ENCODE measurements around the gene KIAA0232. TPM values are rescaled to one million over a fixed set of nuclear protein-coding genes. Genes with fewer than 3 reads are reported as not detected.

KIAA0232 gene
- total and polyA plus RNA-seq, 10 donors: 3.2 to 50.6 (median 34.5) TPM

GRCh38 chr4:6881908-6882307 is 99.4 kb downstream of the KIAA0232 start:
- TF ChIP-seq CTCF (IDR thresholded peaks at IDR 0.05 in 8 of 11, conservative IDR thresholded peaks at IDR 0.05 in 3 of 11): no peak
- peak in 1 of 3 donors; percentile 33 for TF ChIP-seq POLR2AphosphoS5 (IDR thresholded peaks at IDR 0.05)
- peaks cover 9 to 20% (median 14%) of the 10 kb centered on the region in 6 donors for H3K4me1 ChIP-seq
- H3K27ac ChIP-seq: no peak overlapping the region
- H3K36me3 ChIP-seq: peaks cover 3 to 74% (median 52%) of the 10 kb centered on the region in 6 donors
- DNase-seq: no peak
- no peaks in the 10 kb centered on the region for H3K9me3 ChIP-seq
- H3K27me3 ChIP-seq (replicated peaks in 1 of 7): no peaks in the 10 kb centered on the region
- intact Hi-C loops (cut with DNase I; ENCODE audit: low total_unique reads): no loop called here
- 90 to 97% (median 93%) methylated on average over 16 of the region's 16 CpGs for WGBS, 5 donors
- no peak overlapping the region for H3K4me3 ChIP-seq

DNA sequence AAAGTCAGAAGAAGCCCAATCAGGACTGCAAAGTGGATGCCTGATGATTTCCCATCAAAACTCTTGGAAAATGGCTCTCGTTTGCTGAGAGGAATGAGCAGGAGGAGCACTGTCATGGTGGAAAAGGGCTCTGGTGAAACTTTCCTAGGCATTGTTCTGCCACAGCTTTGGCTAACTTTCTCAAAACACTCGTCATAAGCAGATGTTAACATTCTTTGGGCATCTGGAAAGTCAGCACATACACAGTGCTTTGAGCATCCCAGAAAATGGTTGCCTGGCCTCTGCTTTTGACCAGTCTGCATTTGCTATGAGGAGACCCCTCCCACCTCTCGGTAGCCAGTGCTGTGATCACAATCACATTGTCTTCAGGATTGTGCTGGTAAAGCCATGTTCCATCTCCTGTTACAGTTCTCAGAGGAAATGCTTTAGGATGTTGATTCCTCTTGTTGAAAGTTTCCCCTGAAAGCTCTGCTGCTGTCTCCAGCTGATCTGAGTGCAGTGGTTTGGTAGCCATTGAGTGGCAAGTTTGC is 101.9 kb downstream of the KIAA0232 start:
- Histone ChIP-seq H3K4me3 (no peak overlapping the region), H3K27me3 (replicated peaks in 1 of 7) (no peaks in the 10 kb centered on the region), H3K27ac (no peak overlapping the region), H3K4me1 (peaks cover 21 to 42% (median 35%) of the 10 kb centered on the region in 6 donors), H3K9me3 (no peaks in the 10 kb centered on the region), H3K36me3 (peaks cover 3 to 49% (median 32%) of the 10 kb centered on the region in 6 donors)
- 87 to 95% (median 91%) methylated on average over 3 of the region's 3 CpGs for WGBS, 5 donors
- intact Hi-C loops (cut with DNase I; ENCODE audit: low total_unique reads): no loop called here
- TF ChIP-seq POLR2A (IDR thresholded peaks at IDR 0.05) (no peak), POLR2AphosphoS5 (IDR thresholded peaks at IDR 0.05) (peak in 1 of 3 donors; percentile 7), CTCF (IDR thresholded peaks at IDR 0.05 in 8 of 11, conservative IDR thresholded peaks at IDR 0.05 in 3 of 11) (no peak)
- no peak for DNase-seq

DNA sequence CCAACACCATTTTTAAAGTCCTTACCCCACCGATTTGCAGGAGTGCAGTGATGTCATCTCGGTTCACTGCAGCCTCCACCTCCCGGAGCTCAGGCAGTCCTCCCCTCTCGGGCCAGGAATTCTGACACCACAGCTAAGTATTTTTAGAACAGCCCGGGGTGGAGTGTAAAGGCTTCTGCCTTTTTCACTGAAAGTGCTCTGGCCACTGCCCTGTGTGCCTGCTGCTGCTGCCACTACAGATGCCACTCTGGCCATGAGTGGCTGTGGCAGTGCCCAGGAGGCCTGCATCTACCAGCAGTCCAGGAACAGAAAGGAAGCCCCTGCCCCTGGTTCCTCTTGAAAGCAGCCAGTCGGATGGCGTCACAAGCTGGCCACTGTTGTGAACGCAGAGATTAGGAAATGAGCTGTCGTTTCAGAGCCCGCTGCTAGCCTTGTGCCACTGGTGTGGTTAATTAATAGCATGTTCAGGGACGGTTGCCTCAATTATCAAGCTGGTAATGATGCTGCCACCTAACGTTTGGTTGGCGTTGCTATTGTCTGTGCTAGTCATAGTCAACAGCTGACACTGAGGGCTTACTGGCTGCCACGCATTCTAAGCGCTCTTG is 103.5 kb downstream of the KIAA0232 start:
- Histone ChIP-seq H3K27ac (peak overlapping the region; percentile 12 to 87 (median 70)), H3K27me3 (replicated peaks in 1 of 7) (no peaks in the 10 kb centered on the region), H3K9me3 (peaks cover 0 to 14% (median 8%) of the 10 kb centered on the region in 8 donors), H3K36me3 (peaks cover 3 to 36% (median 21%) of the 10 kb centered on the region in 6 donors), H3K4me1 (peaks cover 21 to 53% (median 36%) of the 10 kb centered on the region in 6 donors), H3K4me3 (no peak overlapping the region)
- TF ChIP-seq CTCF (IDR thresholded peaks at IDR 0.05 in 8 of 11, conservative IDR thresholded peaks at IDR 0.05 in 3 of 11) (peak in 7 of 11 experiments; percentile 17 to 57 (median 47)), POLR2AphosphoS5 (IDR thresholded peaks at IDR 0.05) (peak; percentile 61 to 79 (median 61)), POLR2A (IDR thresholded peaks at IDR 0.05) (no peak)
- peak; percentile 89 for DNase-seq
- WGBS, 5 donors: 30 to 46% (median 39%) methylated on average over 12 to 15 of the region's 15 CpGs
- intact Hi-C loops (cut with DNase I; ENCODE audit: low total_unique reads): no loop called here

DNA sequence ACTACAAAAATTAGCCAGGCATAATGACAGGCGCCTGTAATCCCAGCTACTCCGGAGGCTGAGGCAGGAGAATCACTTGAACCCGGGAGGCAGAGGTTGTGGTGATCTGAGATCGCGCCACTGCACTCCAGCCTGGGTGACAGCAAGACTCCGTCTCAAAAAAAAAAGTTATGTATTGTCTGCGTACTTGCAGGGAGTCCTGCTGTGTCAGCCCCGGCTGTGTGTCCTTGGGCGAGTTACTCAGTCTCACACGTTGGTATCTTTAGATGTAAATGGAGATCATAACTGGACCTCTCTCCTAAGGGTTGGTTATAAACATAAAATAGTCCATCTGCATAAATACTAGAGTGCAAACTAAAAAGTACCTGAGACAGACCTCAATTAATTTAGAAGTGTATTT is 104.4 kb downstream of the KIAA0232 start:
- intact Hi-C loops (cut with DNase I; ENCODE audit: low total_unique reads): no loop called here
- DNase-seq: no peak
- Histone ChIP-seq H3K4me3 (no peak overlapping the region), H3K4me1 (peaks cover 25 to 61% (median 44%) of the 10 kb centered on the region in 6 donors), H3K36me3 (peaks cover 0 to 28% (median 14%) of the 10 kb centered on the region in 6 donors), H3K27ac (peak overlapping the region in 7 of 8 donors; percentile 12 to 87 (median 77)), H3K9me3 (peaks cover 0 to 15% (median 9%) of the 10 kb centered on the region in 8 donors), H3K27me3 (replicated peaks in 1 of 7) (no peaks in the 10 kb centered on the region)
- TF ChIP-seq CTCF (IDR thresholded peaks at IDR 0.05 in 8 of 11, conservative IDR thresholded peaks at IDR 0.05 in 3 of 11): no peak
- TF ChIP-seq POLR2AphosphoS5 (IDR thresholded peaks at IDR 0.05): no peak
- TF ChIP-seq POLR2A (IDR thresholded peaks at IDR 0.05): no peak
- 71 to 93% (median 79%) methylated on average over 10 of the region's 10 CpGs for WGBS, 5 donors
